Mammary microvascular endothelial cell (primary cell): Measurements from ENCODE around the gene RNF111. TPM values are rescaled to one million over a fixed set of nuclear protein-coding genes. Genes with fewer than 3 reads are reported as not detected.

Source experiments
- total RNA-seq: library from RNA; depleted of rRNA; stranded (reverse); fragments of >200 nt; gene quantifications from 2 replicates; pipeline ENCODE4 v1.2.3, GENCODE V29; 2015

Gene RNF111
- 9.1 and 11.1 TPM in 2 replicates for total RNA-seq

GRCh38 chr15:58987491-58988005, at the start of gene RNF111:
RNF111 (plus strand) TSS chr15:58987663; CDS start chr15:59030823, 43,160 bp downstream.

GRCh38 chr15:59104912-59105732, 117.7 kb downstream of the RNF111 start, which contains the start of gene CCNB2:
CCNB2 (plus strand) TSS chr15:59105146; CDS start chr15:59105269, 123 bp downstream.

Other genes starting within 250 kb of the RNF111 start
- 120 and 130 TPM in 2 replicates for gene ADAM10, start 238.0 kb upstream of the RNF111 start, total RNA-seq
- gene MINDY2, start 216.4 kb upstream of the RNF111 start, total RNA-seq, result 16.1 and 16.2 TPM in 2 replicates
- gene SLTM, start 54.0 kb upstream of the RNF111 start, total RNA-seq, result 39.2 and 39.3 TPM in 2 replicates
- gene CCNB2, start 117.5 kb downstream of the RNF111 start, total RNA-seq, result 82.1 and 86.0 TPM in 2 replicates
- gene LDHAL6B, start 219.2 kb downstream of the RNF111 start, total RNA-seq, result not detected in 2 replicates